HEK293 (cell line): ENCODE data around the gene FOXO1.

Experiments
- GLIS1 ChIP-seq: fragments of 450-650 bp; formaldehyde crosslinking; IDR thresholded peaks from 2 replicates; pipeline ENCODE4 v1.5.1; 2016; ENCODE audit warnings: missing biosample characterization, missing genetic modification characterization
- HOXA7 ChIP-seq: sonication (generic); formaldehyde crosslinking; IDR thresholded peaks from 2 replicates; pipeline ENCODE4 v1.8.1; 2022; ENCODE audit warnings: missing genetic modification reagents, borderline replicate concordance
- REPIN1 ChIP-seq: fragments of 450-650 bp; formaldehyde crosslinking; IDR thresholded peaks from 2 replicates; pipeline ENCODE4 v1.5.1; 2017; ENCODE audit warnings: missing biosample characterization, missing genetic modification characterization, low read depth
- YY1 ChIP-seq: fragments of 450-650 bp; formaldehyde crosslinking; IDR thresholded peaks from 2 replicates; pipeline ENCODE4 v1.5.1; 2018; ENCODE audit warnings: missing biosample characterization, missing genetic modification characterization
- ZNF175 ChIP-seq: fragments of 450-650 bp; formaldehyde crosslinking; IDR thresholded peaks from 2 replicates; pipeline ENCODE4 v1.5.1; 2016; ENCODE audit warnings: missing biosample characterization, missing genetic modification characterization
- ZNF555 ChIP-seq: fragments of 450-650 bp; formaldehyde crosslinking; conservative IDR thresholded peaks from 2 replicates; pipeline ENCODE4 v1.5.1; 2017; ENCODE audit warnings: missing biosample characterization, mild to moderate bottlenecking, missing genetic modification characterization, inconsistent platforms
- TF ChIP-seq, protein P1 (sequence below): IDR thresholded peaks from 2 replicates; pipeline ENCODE4 v1.6.1; 2011; ENCODE audit warnings: mild to moderate bottlenecking, low read depth, low read length, borderline replicate concordance
- TF ChIP-seq, protein P2 (sequence below): fragments of 450-650 bp; formaldehyde crosslinking; IDR thresholded peaks from 2 replicates; pipeline ENCODE4 v1.5.1; 2016; ENCODE audit warnings: missing biosample characterization, missing genetic modification characterization
- TF ChIP-seq, protein P3 (sequence below): fragments of 450-650 bp; formaldehyde crosslinking; IDR thresholded peaks from 2 replicates; pipeline ENCODE4 v1.5.1; 2016; ENCODE audit warnings: missing biosample characterization, missing genetic modification characterization
- TF ChIP-seq, protein P4 (sequence below): fragments of 450-650 bp; formaldehyde crosslinking; IDR thresholded peaks from 2 replicates; pipeline ENCODE4 v1.5.1; 2016; ENCODE audit warnings: missing biosample characterization, missing genetic modification characterization, low read depth

DNA sequence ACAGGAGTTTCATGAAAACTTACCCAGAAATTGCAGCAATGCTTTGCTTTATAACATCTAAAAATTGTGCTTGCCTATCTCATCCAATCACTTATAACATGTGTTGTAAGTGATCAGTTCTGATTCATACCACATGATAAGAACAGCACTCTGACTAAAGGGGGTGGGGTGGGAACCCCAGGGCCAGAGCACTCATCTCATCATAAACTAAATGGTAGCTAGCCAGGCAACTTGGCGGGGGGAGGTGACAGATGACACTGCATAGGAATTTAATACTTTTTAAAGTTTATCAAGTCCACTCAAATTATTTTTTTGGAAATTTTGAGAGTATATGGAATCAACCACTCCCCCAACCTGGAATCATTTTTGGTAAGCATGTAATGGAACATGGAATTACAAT is 42.1 kb downstream of the FOXO1 start:
- TF ChIP-seq, protein P1, sequence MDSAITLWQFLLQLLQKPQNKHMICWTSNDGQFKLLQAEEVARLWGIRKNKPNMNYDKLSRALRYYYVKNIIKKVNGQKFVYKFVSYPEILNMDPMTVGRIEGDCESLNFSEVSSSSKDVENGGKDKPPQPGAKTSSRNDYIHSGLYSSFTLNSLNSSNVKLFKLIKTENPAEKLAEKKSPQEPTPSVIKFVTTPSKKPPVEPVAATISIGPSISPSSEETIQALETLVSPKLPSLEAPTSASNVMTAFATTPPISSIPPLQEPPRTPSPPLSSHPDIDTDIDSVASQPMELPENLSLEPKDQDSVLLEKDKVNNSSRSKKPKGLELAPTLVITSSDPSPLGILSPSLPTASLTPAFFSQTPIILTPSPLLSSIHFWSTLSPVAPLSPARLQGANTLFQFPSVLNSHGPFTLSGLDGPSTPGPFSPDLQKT: no peak
- TF ChIP-seq, protein P2, sequence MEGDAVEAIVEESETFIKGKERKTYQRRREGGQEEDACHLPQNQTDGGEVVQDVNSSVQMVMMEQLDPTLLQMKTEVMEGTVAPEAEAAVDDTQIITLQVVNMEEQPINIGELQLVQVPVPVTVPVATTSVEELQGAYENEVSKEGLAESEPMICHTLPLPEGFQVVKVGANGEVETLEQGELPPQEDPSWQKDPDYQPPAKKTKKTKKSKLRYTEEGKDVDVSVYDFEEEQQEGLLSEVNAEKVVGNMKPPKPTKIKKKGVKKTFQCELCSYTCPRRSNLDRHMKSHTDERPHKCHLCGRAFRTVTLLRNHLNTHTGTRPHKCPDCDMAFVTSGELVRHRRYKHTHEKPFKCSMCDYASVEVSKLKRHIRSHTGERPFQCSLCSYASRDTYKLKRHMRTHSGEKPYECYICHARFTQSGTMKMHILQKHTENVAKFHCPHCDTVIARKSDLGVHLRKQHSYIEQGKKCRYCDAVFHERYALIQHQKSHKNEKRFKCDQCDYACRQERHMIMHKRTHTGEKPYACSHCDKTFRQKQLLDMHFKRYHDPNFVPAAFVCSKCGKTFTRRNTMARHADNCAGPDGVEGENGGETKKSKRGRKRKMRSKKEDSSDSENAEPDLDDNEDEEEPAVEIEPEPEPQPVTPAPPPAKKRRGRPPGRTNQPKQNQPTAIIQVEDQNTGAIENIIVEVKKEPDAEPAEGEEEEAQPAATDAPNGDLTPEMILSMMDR (tag by site-specific recombination): no peak
- TF ChIP-seq, protein P3, sequence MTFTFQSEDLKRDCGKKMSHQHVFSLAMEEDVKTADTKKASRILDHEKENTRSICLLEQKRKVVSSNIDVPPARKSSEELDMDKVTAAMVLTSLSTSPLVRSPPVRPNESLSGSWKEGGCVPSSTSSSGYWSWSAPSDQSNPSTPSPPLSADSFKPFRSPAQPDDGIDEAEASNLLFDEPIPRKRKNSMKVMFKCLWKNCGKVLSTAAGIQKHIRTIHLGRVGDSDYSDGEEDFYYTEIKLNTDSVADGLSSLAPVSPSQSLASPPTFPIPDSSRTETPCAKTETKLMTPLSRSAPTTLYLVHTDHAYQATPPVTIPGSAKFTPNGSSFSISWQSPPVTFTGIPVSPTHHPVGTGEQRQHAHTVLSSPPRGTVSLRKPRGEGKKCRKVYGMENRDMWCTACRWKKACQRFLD: no peak
- TF ChIP-seq ZNF555 (tag by site-specific recombination): no peak
- TF ChIP-seq GLIS1 (tag by site-specific recombination): no peak
- TF ChIP-seq REPIN1 (tag by site-specific recombination): no peak
- TF ChIP-seq, protein P4, sequence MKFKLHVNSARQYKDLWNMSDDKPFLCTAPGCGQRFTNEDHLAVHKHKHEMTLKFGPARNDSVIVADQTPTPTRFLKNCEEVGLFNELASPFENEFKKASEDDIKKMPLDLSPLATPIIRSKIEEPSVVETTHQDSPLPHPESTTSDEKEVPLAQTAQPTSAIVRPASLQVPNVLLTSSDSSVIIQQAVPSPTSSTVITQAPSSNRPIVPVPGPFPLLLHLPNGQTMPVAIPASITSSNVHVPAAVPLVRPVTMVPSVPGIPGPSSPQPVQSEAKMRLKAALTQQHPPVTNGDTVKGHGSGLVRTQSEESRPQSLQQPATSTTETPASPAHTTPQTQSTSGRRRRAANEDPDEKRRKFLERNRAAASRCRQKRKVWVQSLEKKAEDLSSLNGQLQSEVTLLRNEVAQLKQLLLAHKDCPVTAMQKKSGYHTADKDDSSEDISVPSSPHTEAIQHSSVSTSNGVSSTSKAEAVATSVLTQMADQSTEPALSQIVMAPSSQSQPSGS (tag by site-specific recombination): no peak
- TF ChIP-seq YY1: no peak
- no peak for TF ChIP-seq HOXA7 (CRISPR knock-in tag)
- TF ChIP-seq ZNF175 (tag by site-specific recombination): no peak
